H9 (cell line): ENCODE data around the gene SMAD6. TPM values are rescaled to one million over a fixed set of nuclear protein-coding genes. Genes with fewer than 3 reads are reported as not detected.

Experiments
- DNase-seq: peaks from one replicate; pipeline ENCODE4 v3.0.0-alpha.2; 2017
- H2AFZ ChIP-seq: one replicate; pipeline ENCODE4 v1.6.1; 2013; ENCODE audit warnings: mild to moderate bottlenecking, low read length, control low read depth, moderate library complexity
- H2AK5ac ChIP-seq: 2 replicates; pipeline ENCODE4 v1.6.1; 2013; ENCODE audit warnings: low read length, control low read depth, mixed read lengths; ENCODE audit not compliant: insufficient read length
- H2BK120ac ChIP-seq: one replicate; pipeline ENCODE4 v1.6.1; 2013; ENCODE audit warnings: low read depth, mild to moderate bottlenecking, low read length, control low read depth, inconsistent platforms; ENCODE audit not compliant: poor library complexity, severe bottlenecking
- H2BK12ac ChIP-seq: 2 replicates; pipeline ENCODE4 v1.6.1; 2013; ENCODE audit warnings: low read length, control low read depth, mixed read lengths, low read depth; ENCODE audit not compliant: insufficient read length
- H2BK15ac ChIP-seq: 2 replicates; pipeline ENCODE4 v1.6.1; 2013; ENCODE audit warnings: low read depth, low read length, control low read depth
- H2BK20ac ChIP-seq: one replicate; pipeline ENCODE4 v1.6.1; 2013; ENCODE audit warnings: low read depth, mild to moderate bottlenecking, low read length, control low read depth, inconsistent platforms; ENCODE audit not compliant: poor library complexity, severe bottlenecking
- H2BK5ac ChIP-seq: 2 replicates; pipeline ENCODE4 v1.6.1; 2013; ENCODE audit warnings: low read length, control low read depth, mixed read lengths; ENCODE audit not compliant: insufficient read length
- H3K14ac ChIP-seq: 2 replicates; pipeline ENCODE4 v1.6.1; 2013; ENCODE audit warnings: low read length, control low read depth; ENCODE audit not compliant: insufficient read depth
- H3K18ac ChIP-seq: 2 replicates; pipeline ENCODE4 v1.6.1; 2013; ENCODE audit warnings: low read depth, mild to moderate bottlenecking, mixed read lengths, low read length, control low read depth; ENCODE audit not compliant: insufficient read length
- H3K23ac ChIP-seq: 2 replicates; pipeline ENCODE4 v1.6.1; 2013; ENCODE audit warnings: low read length, control low read depth, mixed read lengths, low read depth; ENCODE audit not compliant: insufficient read length
- H3K23me2 ChIP-seq: 2 replicates; pipeline ENCODE4 v1.6.1; 2013; ENCODE audit warnings: low read depth, mild to moderate bottlenecking, mixed read lengths, low read length, control low read depth; ENCODE audit not compliant: insufficient read length, poor library complexity, severe bottlenecking
- H3K27ac ChIP-seq: 2 replicates; pipeline ENCODE4 v1.5.1; 2013; ENCODE audit warnings: low read length, control low read depth, mixed read lengths, low read depth; ENCODE audit not compliant: insufficient read length
- H3K27me3 ChIP-seq: 2 replicates; pipeline ENCODE4 v1.6.1; 2013; ENCODE audit warnings: low read length, control low read depth, inconsistent platforms; ENCODE audit not compliant: insufficient read depth
- H3K4ac ChIP-seq: 2 replicates; pipeline ENCODE4 v1.6.1; 2013; ENCODE audit warnings: low read depth, mild to moderate bottlenecking, control low read depth, inconsistent platforms, low read length, moderate library complexity
- H3K4me1 ChIP-seq: 2 replicates; pipeline ENCODE4 v1.6.1; 2013; ENCODE audit warnings: low read length, control low read depth, inconsistent platforms; ENCODE audit not compliant: insufficient read depth
- H3K4me2 ChIP-seq: 2 replicates; pipeline ENCODE4 v1.6.1; 2013; ENCODE audit warnings: low read length, control low read depth, mixed read lengths; ENCODE audit not compliant: insufficient read length, insufficient read depth
- H3K56ac ChIP-seq: 2 replicates; pipeline ENCODE4 v1.6.1; 2013; ENCODE audit warnings: low read depth, mild to moderate bottlenecking, mixed read lengths, low read length, control low read depth; ENCODE audit not compliant: insufficient read length
- H3K79me1 ChIP-seq: 2 replicates; pipeline ENCODE4 v1.6.1; 2013; ENCODE audit warnings: low read depth, mild to moderate bottlenecking, moderate library complexity, low read length, control low read depth, inconsistent platforms; ENCODE audit not compliant: insufficient read depth, poor library complexity, severe bottlenecking
- H3K79me2 ChIP-seq: 2 replicates; pipeline ENCODE4 v1.6.1; 2013; ENCODE audit warnings: low read length, control low read depth, inconsistent platforms; ENCODE audit not compliant: insufficient read depth
- H3K9ac ChIP-seq: 2 replicates; pipeline ENCODE4 v1.6.1; 2013; ENCODE audit warnings: low read length, control low read depth, mixed read lengths; ENCODE audit not compliant: insufficient read length; ENCODE audit errors: extremely low read depth
- H3K9me3 ChIP-seq: one replicate; pipeline ENCODE4 v1.6.1; 2013; ENCODE audit warnings: low read depth, low read length, inconsistent platforms; ENCODE audit not compliant: control insufficient read depth
- H3T11ph ChIP-seq: one replicate; pipeline ENCODE4 v1.6.1; 2013; ENCODE audit warnings: mild to moderate bottlenecking, low read length, control low read depth, inconsistent platforms
- H4K20me1 ChIP-seq: one replicate; pipeline ENCODE4 v1.6.1; 2013; ENCODE audit not compliant: control insufficient read depth, insufficient read length, insufficient read depth
- H4K5ac ChIP-seq: 2 replicates; pipeline ENCODE4 v1.6.1; 2013; ENCODE audit warnings: low read depth, mild to moderate bottlenecking, mixed read lengths, low read length, control low read depth; ENCODE audit not compliant: insufficient read length
- H4K8ac ChIP-seq: replicated peaks from 2 replicates; pipeline ENCODE4 v1.6.1; 2013; ENCODE audit warnings: low read length, control low read depth, mixed read lengths, low read depth; ENCODE audit not compliant: insufficient read length
- H4K91ac ChIP-seq: 2 replicates; pipeline ENCODE4 v1.6.1; 2013; ENCODE audit warnings: low read depth, mild to moderate bottlenecking, moderate library complexity, mixed read lengths, low read length, control low read depth; ENCODE audit not compliant: insufficient read length
- H3K27ac Mint-ChIP-seq, 3 experiments: 2 replicates in 2 of 3; 3 replicates in 1 of 3; pipeline ENCODE4 v1.8.0; 2020 to 2021; ENCODE audit warnings: mixed read lengths in 3 of 3, mild to moderate bottlenecking in 1 of 3, moderate library complexity in 1 of 3
- H3K27me3 Mint-ChIP-seq: 2 replicates; pipeline ENCODE4 v1.8.0; 2021; ENCODE audit warnings: low read depth, mild to moderate bottlenecking, moderate library complexity, mixed read lengths
- H3K36me3 Mint-ChIP-seq, 3 experiments: 2 replicates in 2 of 3; 3 replicates in 1 of 3; pipeline ENCODE4 v1.8.0; 2020 to 2021; ENCODE audit warnings: low read depth in 3 of 3, mixed read lengths in 3 of 3; ENCODE audit not compliant: insufficient read depth in 1 of 3
- H3K4me1 Mint-ChIP-seq, 2 experiments: 2 replicates each; pipeline ENCODE4 v1.8.0; 2020; ENCODE audit warnings: mixed read lengths in 2 of 2
- H3K4me3 Mint-ChIP-seq, 2 experiments: 2 replicates in 1 of 2; 3 replicates in 1 of 2; pipeline ENCODE4 v1.8.0; 2020 to 2021; ENCODE audit warnings: mild to moderate bottlenecking in 2 of 2, mixed read lengths in 2 of 2, moderate library complexity in 1 of 2
- H3K9me3 Mint-ChIP-seq, 2 experiments: 2 replicates in 1 of 2; 3 replicates in 1 of 2; pipeline ENCODE4 v1.8.0; 2020; ENCODE audit warnings: mild to moderate bottlenecking in 2 of 2, mixed read lengths in 2 of 2, moderate library complexity in 1 of 2
- WGBS: extraction: QIAGEN DNeasy Blood & Tissue Kit; methylation state at CpG from one replicate; pipeline ENCODE4 v1.1.7; 2013; ENCODE audit warnings: missing lambda C conversion rate, low lambda C conversion rate, mixed read lengths; ENCODE audit not compliant: insufficient read length; ENCODE audit errors: extremely low coverage; 5-methylcytosine and 5-hydroxymethylcytosine counted together
- total RNA-seq: library from RNA; stranded (reverse); gene quantifications from 2 replicates; pipeline ENCODE4 v1.2.1, GENCODE V29; 2021
- TF ChIP-seq, protein P1 (sequence below): fragments of 200-600 bp; sonication (generic); conservative IDR thresholded peaks from 3 replicates; pipeline ENCODE4 v1.8.0; 2021; ENCODE audit warnings: antibody characterized with exemption, mild to moderate bottlenecking

The SMAD6 gene
- total RNA-seq, 1 experiment from 2014 or later: 6.0 TPM

DNA sequence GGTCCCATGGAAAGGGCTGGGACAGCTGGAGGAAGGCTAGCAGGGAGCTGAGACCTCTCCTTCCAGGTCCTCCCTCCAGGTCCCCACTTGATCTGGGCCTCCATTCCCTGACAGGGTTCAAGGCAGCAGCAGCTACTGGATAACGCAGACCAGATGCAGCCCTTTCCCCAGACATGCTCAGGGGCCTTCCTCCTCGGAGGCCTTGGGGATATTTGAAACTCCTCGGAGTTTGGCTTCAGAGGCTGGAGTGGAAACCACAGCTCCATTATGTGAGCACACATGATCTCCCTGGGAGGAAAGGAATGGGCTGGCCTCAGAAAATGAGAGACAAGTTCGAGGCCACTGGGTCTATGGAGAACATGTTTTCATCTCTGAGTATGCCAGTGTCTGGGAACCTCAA lies 119.3 kb downstream of the SMAD6 start:
- Histone ChIP-seq H4K20me1 (no peaks in the 10 kb centered on the region), H2BK20ac (no peak overlapping the region), H2AFZ (no peak overlapping the region), H3K14ac (no peak overlapping the region), H3T11ph (no peak overlapping the region), H3K4me2 (no peak overlapping the region), H4K8ac (no peak overlapping the region), H3K27me3 (no peaks in the 10 kb centered on the region), H3K23me2 (no peaks in the 10 kb centered on the region), H3K9ac (no peak overlapping the region), H2BK15ac (no peak overlapping the region), H3K9me3 (no peaks in the 10 kb centered on the region), H3K23ac (no peak overlapping the region), H3K4ac (no peak overlapping the region), H3K4me1 (no peaks in the 10 kb centered on the region), H2BK12ac (no peak overlapping the region), H4K5ac (no peak overlapping the region), H3K79me1 (no peaks in the 10 kb centered on the region), H3K56ac (no peak overlapping the region), H2BK5ac (no peak overlapping the region), H3K79me2 (no peaks in the 10 kb centered on the region), H2BK120ac (no peak overlapping the region), H3K27ac (no peak overlapping the region), H3K18ac (no peak overlapping the region), H2AK5ac (no peak overlapping the region), H4K91ac (no peak overlapping the region)
- Mint-ChIP-seq H3K9me3 (no peaks in the 10 kb centered on the region), H3K36me3 (no peaks in the 10 kb centered on the region), H3K27ac (no peak overlapping the region; a peak in 1 of 7 replicates), H3K4me1 (peaks cover 12 to 15% of the 10 kb centered on the region in 2 experiments), H3K4me3 (no peak overlapping the region), H3K27me3 (peaks cover 6% of the 10 kb centered on the region)
- no peak for DNase-seq
- TF ChIP-seq, protein P1, sequence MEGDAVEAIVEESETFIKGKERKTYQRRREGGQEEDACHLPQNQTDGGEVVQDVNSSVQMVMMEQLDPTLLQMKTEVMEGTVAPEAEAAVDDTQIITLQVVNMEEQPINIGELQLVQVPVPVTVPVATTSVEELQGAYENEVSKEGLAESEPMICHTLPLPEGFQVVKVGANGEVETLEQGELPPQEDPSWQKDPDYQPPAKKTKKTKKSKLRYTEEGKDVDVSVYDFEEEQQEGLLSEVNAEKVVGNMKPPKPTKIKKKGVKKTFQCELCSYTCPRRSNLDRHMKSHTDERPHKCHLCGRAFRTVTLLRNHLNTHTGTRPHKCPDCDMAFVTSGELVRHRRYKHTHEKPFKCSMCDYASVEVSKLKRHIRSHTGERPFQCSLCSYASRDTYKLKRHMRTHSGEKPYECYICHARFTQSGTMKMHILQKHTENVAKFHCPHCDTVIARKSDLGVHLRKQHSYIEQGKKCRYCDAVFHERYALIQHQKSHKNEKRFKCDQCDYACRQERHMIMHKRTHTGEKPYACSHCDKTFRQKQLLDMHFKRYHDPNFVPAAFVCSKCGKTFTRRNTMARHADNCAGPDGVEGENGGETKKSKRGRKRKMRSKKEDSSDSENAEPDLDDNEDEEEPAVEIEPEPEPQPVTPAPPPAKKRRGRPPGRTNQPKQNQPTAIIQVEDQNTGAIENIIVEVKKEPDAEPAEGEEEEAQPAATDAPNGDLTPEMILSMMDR: no peak
- WGBS: no CpG with 5 or more reads among the region's 4 CpGs
